H1 (cell line): Measurements from ENCODE around the gene PLSCR1. TPM values are rescaled to one million over a fixed set of nuclear protein-coding genes. Genes with fewer than 3 reads are reported as not detected.

Experiments
- CTCF ChIA-PET: fragments of 300-600 bp; sonication (Branson Sonifier 250); formaldehyde crosslinking; loops from one replicate; lab custom pipeline; 2021; ENCODE audit not compliant: partially characterized antibody; lab: Charles Lee
- POLR2A ChIA-PET: fragments of 300-600 bp; sonication (Branson Sonifier 250); formaldehyde crosslinking; loops from one replicate; lab custom pipeline; 2021; ENCODE audit warnings: inconsistent platforms; ENCODE audit not compliant: partially characterized antibody; lab: Charles Lee
- DNase-seq, 2 experiments: peaks; one replicate each; pipeline versions ENCODE4 v3.0.0 to v3.0.0-alpha.2; 2010 to 2022; ENCODE audit warnings: low spot score in 2 of 2, low read depth in 1 of 2, mixed read lengths in 1 of 2
- FAIRE-seq: peaks from 2 replicates; lab custom pipeline; 2011; peaks lifted over from hg19 to GRCh38; lab: Jason Lieb, UNC
- H2AFZ ChIP-seq: 2 replicates; pipeline ENCODE4 v1.8.1; 2012; ENCODE audit warnings: low read length, inconsistent platforms
- H2AK5ac ChIP-seq: 2 replicates; pipeline ENCODE4 v1.6.1; 2013; ENCODE audit warnings: low read depth, low read length
- H2BK120ac ChIP-seq: replicated peaks from 2 replicates; pipeline ENCODE3; 2013; ENCODE audit warnings: low read depth, low read length, inconsistent platforms
- H2BK12ac ChIP-seq: 2 replicates; pipeline ENCODE4 v1.6.1; 2013; ENCODE audit warnings: low read depth, low read length
- H2BK15ac ChIP-seq: 2 replicates; pipeline ENCODE4 v1.6.1; 2013; ENCODE audit warnings: low read length
- H2BK20ac ChIP-seq: 2 replicates; pipeline ENCODE4 v1.6.1; 2013; ENCODE audit warnings: low read length
- H2BK5ac ChIP-seq: 2 replicates; pipeline ENCODE4 v1.6.1; 2013; ENCODE audit warnings: low read depth, low read length
- H3K14ac ChIP-seq: 2 replicates; pipeline ENCODE4 v1.6.1; 2013; ENCODE audit warnings: inconsistent platforms; ENCODE audit not compliant: insufficient read length
- H3K18ac ChIP-seq: 2 replicates; pipeline ENCODE4 v1.6.1; 2013; ENCODE audit warnings: low read length; ENCODE audit errors: extremely low read depth
- H3K23ac ChIP-seq: 2 replicates; pipeline ENCODE4 v1.6.1; 2013; ENCODE audit warnings: inconsistent platforms; ENCODE audit not compliant: insufficient read length
- H3K23me2 ChIP-seq: 2 replicates; pipeline ENCODE4 v1.6.1; 2013; ENCODE audit warnings: low read depth, low read length
- H3K27ac ChIP-seq: 2 replicates; pipeline ENCODE4 v1.6.1; 2011; ENCODE audit warnings: low read depth, low read length, inconsistent platforms
- H3K27me3 ChIP-seq, 4 experiments: replicated peaks in 1 of 4; 1 replicate in 1 of 4; 2 replicates in 3 of 4; pipeline versions ENCODE4 v1.6.1 to v1.8.1; 2011 to 2013; ENCODE audit warnings: low read length in 3 of 4, mild to moderate bottlenecking in 3 of 4, inconsistent platforms in 2 of 4, mixed read lengths in 2 of 4, moderate library complexity in 1 of 4; ENCODE audit not compliant: control insufficient read depth in 3 of 4, insufficient read depth in 3 of 4; ENCODE audit errors: extremely low read depth in 1 of 4
- H3K36me3 ChIP-seq, 4 experiments: 2 replicates each; pipeline versions ENCODE4 v1.6.1 to v1.8.1; 2011 to 2013; ENCODE audit warnings: mild to moderate bottlenecking in 4 of 4, low read length in 3 of 4, moderate library complexity in 2 of 4, control low read depth in 1 of 4, inconsistent platforms in 1 of 4; ENCODE audit not compliant: insufficient read depth in 4 of 4, control insufficient read depth in 2 of 4
- H3K4ac ChIP-seq: replicated peaks from 2 replicates; pipeline ENCODE3; 2013; ENCODE audit warnings: low read length, low read depth, mixed read lengths, inconsistent platforms; ENCODE audit not compliant: insufficient read length
- H3K4me1 ChIP-seq, 4 experiments: replicated peaks in 1 of 4; 1 replicate in 1 of 4; 2 replicates in 3 of 4; pipeline versions ENCODE4 v1.6.1 to v1.8.1; 2011 to 2013; ENCODE audit warnings: low read length in 3 of 4, inconsistent platforms in 2 of 4, mixed read lengths in 1 of 4; ENCODE audit not compliant: insufficient read depth in 4 of 4, control insufficient read depth in 3 of 4
- H3K4me2 ChIP-seq, 2 experiments: 2 replicates each; pipeline versions ENCODE4 v1.6.1 to v1.8.1; 2011 to 2013; ENCODE audit warnings: low read depth in 2 of 2, low read length in 2 of 2, control low read depth in 1 of 2, inconsistent platforms in 1 of 2, mild to moderate bottlenecking in 1 of 2; ENCODE audit not compliant: insufficient read depth in 1 of 2
- H3K4me3 ChIP-seq, 4 experiments: fragments of 200-600, 300-600 bp in 1 of 4; sonication (generic), shearing (Covaris generic), sonication (Bioruptor Twin) in 1 of 4; 2 replicates each; pipeline versions ENCODE4 v1.5.1 to v1.8.1; 2011 to 2016; ENCODE audit warnings: low read length in 4 of 4, low read depth in 3 of 4, control low read depth in 2 of 4, inconsistent platforms in 2 of 4, mild to moderate bottlenecking in 2 of 4, mixed read lengths in 1 of 4, moderate library complexity in 1 of 4; ENCODE audit not compliant: insufficient read depth in 2 of 4; ENCODE audit errors: extremely low read depth in 1 of 4
- H3K56ac ChIP-seq: replicated peaks from 2 replicates; pipeline ENCODE3; 2013; ENCODE audit warnings: low read depth, mild to moderate bottlenecking, mixed read lengths, low read length, inconsistent platforms; ENCODE audit not compliant: insufficient read length
- H3K79me1 ChIP-seq: 2 replicates; pipeline ENCODE4 v1.6.1; 2013; ENCODE audit warnings: low read depth, low read length, control low read depth
- H3K79me2 ChIP-seq, 2 experiments: 2 replicates each; pipeline versions ENCODE4 v1.6.1 to v1.8.1; 2012 to 2013; ENCODE audit warnings: low read length in 2 of 2, mild to moderate bottlenecking in 2 of 2, inconsistent platforms in 1 of 2; ENCODE audit not compliant: insufficient read depth in 2 of 2, control insufficient read depth in 1 of 2
- H3K9ac ChIP-seq, 4 experiments: replicated peaks in 1 of 4; 1 replicate in 1 of 4; 2 replicates in 3 of 4; pipeline versions ENCODE4 v1.6.1 to v1.8.1; 2011 to 2013; ENCODE audit warnings: low read depth in 3 of 4, low read length in 3 of 4, control low read depth in 2 of 4, mild to moderate bottlenecking in 2 of 4, moderate library complexity in 2 of 4, inconsistent platforms in 1 of 4; ENCODE audit errors: extremely low read depth in 1 of 4
- H3K9me3 ChIP-seq, 2 experiments: 2 replicates each; pipeline versions ENCODE4 v1.6.1 to v1.8.1; 2012 to 2013; ENCODE audit warnings: mild to moderate bottlenecking in 2 of 2, moderate library complexity in 2 of 2, control low read depth in 1 of 2, inconsistent platforms in 1 of 2, low read depth in 1 of 2, low read length in 1 of 2, mixed read lengths in 1 of 2; ENCODE audit not compliant: insufficient read depth in 2 of 2
- H4K20me1 ChIP-seq, 2 experiments: replicated peaks in 1 of 2; 2 replicates each; pipeline versions ENCODE3 to v1.8.1; 2011 to 2013; ENCODE audit warnings: inconsistent platforms in 2 of 2, low read length in 2 of 2, mild to moderate bottlenecking in 1 of 2; ENCODE audit not compliant: insufficient read depth in 2 of 2, control insufficient read depth in 1 of 2
- H4K5ac ChIP-seq: 2 replicates; pipeline ENCODE4 v1.6.1; 2013; ENCODE audit warnings: low read length, low read depth, mixed read lengths, inconsistent platforms; ENCODE audit not compliant: insufficient read length
- H4K8ac ChIP-seq: 2 replicates; pipeline ENCODE4 v1.8.0; 2013; ENCODE audit warnings: mild to moderate bottlenecking, moderate library complexity, low read length, inconsistent platforms; ENCODE audit not compliant: insufficient read depth; ENCODE audit errors: extremely low read depth
- H4K91ac ChIP-seq: replicated peaks from 2 replicates; pipeline ENCODE3; 2013; ENCODE audit warnings: low read length, mixed read lengths, inconsistent platforms; ENCODE audit not compliant: insufficient read length
- ASH2L ChIP-seq: fragments of 200-600, 300-600 bp; sonication (generic); IDR thresholded peaks from one replicate; pipeline ENCODE4 v1.7.1; 2017; ENCODE audit warnings: low read length
- CEBPB ChIP-seq: IDR thresholded peaks from 2 replicates; pipeline ENCODE4 v1.6.1; 2012; ENCODE audit warnings: low read depth, low read length
- CHD2 ChIP-seq: IDR thresholded peaks from 2 replicates; pipeline ENCODE4 v1.6.1; 2012; ENCODE audit warnings: low read length, improper control_type of control experiment
- EP300 ChIP-seq, 2 experiments: IDR thresholded peaks; 1 replicate in 1 of 2; 2 replicates in 1 of 2; pipeline ENCODE4 v1.6.1; 2011 to 2012; ENCODE audit warnings: low read depth in 2 of 2, low read length in 2 of 2, mild to moderate bottlenecking in 2 of 2, borderline replicate concordance in 1 of 2, inconsistent platforms in 1 of 2, moderate library complexity in 1 of 2
- EZH2 ChIP-seq: fragments of 200-600 bp; sonication (generic); IDR thresholded peaks from 2 replicates; pipeline ENCODE4 v1.7.1; 2012; ENCODE audit warnings: low read depth, mild to moderate bottlenecking, moderate library complexity, low read length, inconsistent platforms; ENCODE audit not compliant: severe bottlenecking
- HDAC2 ChIP-seq, 2 experiments: fragments of 300-600 bp in 1 of 2; sonication (generic) in 1 of 2; IDR thresholded peaks; 2 replicates each; pipeline ENCODE4 v1.6.1; 2011 to 2012; ENCODE audit warnings: low read depth in 2 of 2, low read length in 2 of 2, mild to moderate bottlenecking in 2 of 2, moderate library complexity in 2 of 2, borderline replicate concordance in 1 of 2, inconsistent platforms in 1 of 2
- JUND ChIP-seq: IDR thresholded peaks from 2 replicates; pipeline ENCODE4 v1.6.1; 2011; ENCODE audit warnings: mild to moderate bottlenecking, improper control_type of control experiment, low read length
- POLR2AphosphoS5 ChIP-seq: IDR thresholded peaks from 2 replicates; pipeline ENCODE4 v1.6.1; 2011; ENCODE audit warnings: low read depth, low read length
- POU5F1 ChIP-seq: IDR thresholded peaks from 2 replicates; pipeline ENCODE4 v1.6.1; 2011; ENCODE audit warnings: low read depth, mild to moderate bottlenecking, low read length, moderate library complexity
- SIN3A ChIP-seq, 2 experiments: IDR thresholded peaks in 1 of 2; conservative IDR thresholded peaks in 1 of 2; 2 replicates each; pipeline ENCODE4 v1.6.1; 2011 to 2012; ENCODE audit warnings: low read length in 2 of 2, improper control_type of control experiment in 1 of 2, low read depth in 1 of 2, mild to moderate bottlenecking in 1 of 2
- WGBS, 2 experiments: shearing (Covaris generic) in 1 of 2; methylation state at CpG; one replicate each; pipeline versions ENCODE4 v1.1.6 to v1.1.7; 2013 to 2015; ENCODE audit warnings: low lambda C conversion rate in 2 of 2, mixed read lengths in 2 of 2, inconsistent platforms in 1 of 2, low coverage in 1 of 2, missing lambda C conversion rate in 1 of 2; ENCODE audit not compliant: insufficient replicate concordance in 2 of 2, insufficient coverage in 1 of 2, insufficient read length in 1 of 2; ENCODE audit errors: extremely low coverage in 1 of 2, missing lambda C conversion rate in 1 of 2; 5-methylcytosine and 5-hydroxymethylcytosine counted together
- polyA plus RNA-seq, 7 experiments: library from polyadenylated mRNA; depleted of rRNA in 3 of 7; stranded (reverse) in 5 of 7; unstranded in 2 of 7; fragments of >200 nt in 5 of 7; fragments of 200-250 nt in 2 of 7; gene quantifications; 1 replicate in 5 of 7; 2 replicates in 1 of 7; 4 replicates in 1 of 7; pipeline versions ENCODE4 v1.2.1 to v1.2.3, GENCODE V29; 2011 to 2013; ENCODE audit warnings: missing spikeins in 2 of 7, mixed read lengths in 2 of 7
- total RNA-seq: library from RNA; stranded (reverse); fragmentation: NEBNext Ultra II Directional; extraction: Animal tissue kit (Norgen Biotek cat#: 25700); gene quantifications from 2 replicates; pipeline ENCODE4 v1.2.1, GENCODE V29; 2021
- TF ChIP-seq, protein P1 (sequence below): IDR thresholded peaks from 2 replicates; pipeline ENCODE4 v1.6.1; 2012; ENCODE audit warnings: inconsistent platforms

PLSCR1 gene
- total and polyA plus RNA-seq, 2 of the 8 experiments (the other 6 are each of a cell fraction or from before 2014, with no cell fraction given): 32.2 to 48.5 TPM

- no peak overlapping the region for H3K27ac ChIP-seq
- H4K20me1 ChIP-seq: no peaks in the 10 kb centered on the region
- H2BK12ac ChIP-seq: no peak overlapping the region
- DNase-seq (no peak), FAIRE-seq (no peak)
- no peak overlapping the region for H3K14ac ChIP-seq
- no peak overlapping the region for H2AFZ ChIP-seq
- H3K4me2 ChIP-seq: no peak overlapping the region
- no peaks in the 10 kb centered on the region for H3K79me2 ChIP-seq
- H2BK15ac ChIP-seq: no peak overlapping the region
- WGBS, 2 experiments: 89% methylated on average over 2 of the region's 2 CpGs; no CpG with 5 or more reads in 1 of the 2 experiments
- no peaks in the 10 kb centered on the region for H3K23me2 ChIP-seq
- no peak overlapping the region for H2AK5ac ChIP-seq
- H3K36me3 ChIP-seq: no peaks in the 10 kb centered on the region
- H3K4ac ChIP-seq: no peak overlapping the region
- H3K56ac ChIP-seq: no peak overlapping the region
- peaks cover 0 to 1% (median 0%) of the 10 kb centered on the region in 4 experiments; a peak in 1 of 7 replicates for H3K27me3 ChIP-seq
- no peaks in the 10 kb centered on the region for H3K9me3 ChIP-seq
- ChIA-PET POLR2A (no interaction called here), CTCF (interaction anchor here (0.6 to 2.7 kb wide), 4 partner anchors 359 to 606 kb away, joined by 3 to 16 read pairs (median 4); no protein-coding TSS in a partner anchor)
- H2BK120ac ChIP-seq: no peak overlapping the region
- no peak overlapping the region for H2BK20ac ChIP-seq
- H3K79me1 ChIP-seq: no peaks in the 10 kb centered on the region
- H3K4me3 ChIP-seq: no peak overlapping the region
- H3K9ac ChIP-seq: no peak overlapping the region
- H2BK5ac ChIP-seq: no peak overlapping the region
- no peak overlapping the region for H4K5ac ChIP-seq
- H4K91ac ChIP-seq: no peak overlapping the region
- no peak overlapping the region for H4K8ac ChIP-seq
- no peaks in the 10 kb centered on the region for H3K4me1 ChIP-seq
- no peak overlapping the region for H3K18ac ChIP-seq
- no peak overlapping the region for H3K23ac ChIP-seq
- TF ChIP-seq CHD2 (no peak), SIN3A (conservative IDR thresholded peaks at IDR 0.05 in 1 of 2, IDR thresholded peaks at IDR 0.05 in 1 of 2; ENCODE audit: low read depth in 1 of 2, low read length in 2 of 2) (no peak), EZH2 (no peak), EP300 (IDR thresholded peaks at IDR 0.05; ENCODE audit: borderline replicate concordance in 1 of 2, low read depth in 2 of 2, low read length in 2 of 2) (no peak), CEBPB (no peak), ASH2L (no peak), POU5F1 (no peak), POLR2AphosphoS5 (no peak), JUND (no peak), HDAC2 (IDR thresholded peaks at IDR 0.05; ENCODE audit: borderline replicate concordance in 1 of 2, low read depth in 2 of 2, low read length in 2 of 2) (no peak)
- TF ChIP-seq, protein P1, sequence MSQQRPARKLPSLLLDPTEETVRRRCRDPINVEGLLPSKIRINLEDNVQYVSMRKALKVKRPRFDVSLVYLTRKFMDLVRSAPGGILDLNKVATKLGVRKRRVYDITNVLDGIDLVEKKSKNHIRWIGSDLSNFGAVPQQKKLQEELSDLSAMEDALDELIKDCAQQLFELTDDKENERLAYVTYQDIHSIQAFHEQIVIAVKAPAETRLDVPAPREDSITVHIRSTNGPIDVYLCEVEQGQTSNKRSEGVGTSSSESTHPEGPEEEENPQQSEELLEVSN: no peak
Observed at GRCh38 chr3:146575636-146576035, 31.2 kb upstream of the PLSCR1 start.
